Measurements from ENCODE around the gene CRTC1. TPM values are rescaled to one million over a fixed set of nuclear protein-coding genes. Genes with fewer than 3 reads are reported as not detected.
"Not testable (repeated sequence)": the region's sequence is repeated elsewhere in the genome, so short reads cannot be mapped to it uniquely, and the experiment has no call there.

CRTC1 gene
- polyA plus RNA-seq, 2 of the 4 experiments (the other 2 are of a cell fraction) = 0.87 to 4.0 TPM

- 81% methylated on average over 14 of the region's 19 CpGs for WGBS (ENCODE audit: missing lambda C conversion rate)
- Histone ChIP-seq H3K4me1 (no peaks in the 10 kb centered on the region), H3K9me3 (no peaks in the 10 kb centered on the region), H3K27ac (no peak overlapping the region; a peak in 1 of 6 replicates), H3K4me3 (no peak overlapping the region), H3K4me2 (no peak overlapping the region)
- POLR2A ChIA-PET = no interaction called here
- CTCF ChIA-PET = interaction anchor here (0.6 kb wide), 1 partner anchor 49 kb away, joined by 3 read pairs; no protein-coding TSS in a partner anchor
- FAIRE-seq = no peak
- no peak for TF ChIP-seq FOXS1 (CRISPR knock-in tag; IDR thresholded peaks at IDR 0.05)
- TF ChIP-seq JUN (IDR thresholded peaks at IDR 0.05) = no peak
- no peak for TF ChIP-seq RAD21 (conservative IDR thresholded peaks at IDR 0.05 in 1 of 2, IDR thresholded peaks at IDR 0.05 in 1 of 2)
- TF ChIP-seq TFCP2L1 (CRISPR knock-in tag; IDR thresholded peaks at IDR 0.05) = no peak
- no peak for TF ChIP-seq E2F6 (IDR thresholded peaks at IDR 0.05; ENCODE audit: borderline replicate concordance, low read depth)
- no peak for TF ChIP-seq MAFK (IDR thresholded peaks at IDR 0.05; ENCODE audit: partially characterized antibody)
- no peak for TF ChIP-seq GATA3 (IDR thresholded peaks at IDR 0.05; ENCODE audit: borderline replicate concordance)
- TF ChIP-seq TP53 (CRISPR knock-in tag; IDR thresholded peaks at IDR 0.05) = no peak
- TF ChIP-seq EHF (CRISPR knock-in tag; IDR thresholded peaks at IDR 0.05) = no peak
- no peak for TF ChIP-seq CBX2 (IDR thresholded peaks at IDR 0.05; ENCODE audit: borderline replicate concordance, low read depth)
- TF ChIP-seq BCL3 (IDR thresholded peaks at IDR 0.05) = no peak
- no peak for TF ChIP-seq BHLHE40 (IDR thresholded peaks at IDR 0.05; ENCODE audit: low read depth, low read length)
- no peak for TF ChIP-seq POLR2A (IDR thresholded peaks at IDR 0.05; ENCODE audit: low read length)
- no peak for TF ChIP-seq ESRRA (IDR thresholded peaks at IDR 0.05; ENCODE audit: borderline replicate concordance, low read length)
- no peak for TF ChIP-seq MYC (IDR thresholded peaks at IDR 0.05; ENCODE audit: borderline replicate concordance, low read length)
- no peak for TF ChIP-seq NPAS2 (CRISPR knock-in tag; IDR thresholded peaks at IDR 0.05; ENCODE audit: borderline replicate concordance)
- no peak for TF ChIP-seq NR3C1 (IDR thresholded peaks at IDR 0.05)
- DNase-seq (ENCODE audit: low read depth in 1 of 2, low spot score in 1 of 2) = no peak
- ATAC-seq = no peak
Observed at GRCh38 chr19:18807861-18808331, 124.4 kb downstream of the CRTC1 start.

- no peak for ATAC-seq
- no peak for DNase-seq (ENCODE audit: low read depth in 1 of 2, low spot score in 1 of 2)
- WGBS (ENCODE audit: missing lambda C conversion rate) = 49% methylated on average over 14 of the region's 14 CpGs
Observed at GRCh38 chr19:18809149-18809868, 125.8 kb downstream of the CRTC1 start.

GRCh38 chr19:18811638-18812037, 128.2 kb downstream of the CRTC1 start:
- DNase-seq (ENCODE audit: low read depth in 1 of 2, low spot score in 1 of 2); H3K4me2 ChIP-seq; ATAC-seq; H3K27ac ChIP-seq; H3K9me3 ChIP-seq; H3K4me1 ChIP-seq; POLR2A ChIA-PET; H3K4me3 ChIP-seq; FAIRE-seq: not testable (repeated sequence)
- WGBS (ENCODE audit: missing lambda C conversion rate) = 89% methylated on average over 5 of the region's 5 CpGs
- CTCF ChIA-PET = interaction anchor here (1.2 kb wide), 1 partner anchor 35 kb away, joined by 3 read pairs; no protein-coding TSS in a partner anchor

More at GRCh38 chr19:18809149-18809868, 125.8 kb downstream of the CRTC1 start:
- H3K9me3 ChIP-seq = no peaks in the 10 kb centered on the region
- H3K4me2 ChIP-seq = peak overlapping the region; percentile 18; the same call in 1 of the 3 replicates
- H3K4me3 ChIP-seq = no peak overlapping the region
- FAIRE-seq = no peak
- no peak overlapping the region; a peak in 1 of 6 replicates for H3K27ac ChIP-seq
- ChIA-PET POLR2A (no interaction called here), CTCF (interaction anchor here (1.1 to 1.2 kb wide), 2 partner anchors 14 to 38 kb away, joined by 3 to 5 read pairs; no protein-coding TSS in a partner anchor)
- TF ChIP-seq CEBPB (IDR thresholded peaks at IDR 0.05) (peak; percentile 63 to 68; a peak in 3 of 4 replicates), MAZ (IDR thresholded peaks at IDR 0.05; ENCODE audit: borderline replicate concordance, low read depth, low read length) (no peak), TP53 (CRISPR knock-in tag; IDR thresholded peaks at IDR 0.05) (no peak), RNF2 (IDR thresholded peaks at IDR 0.05; ENCODE audit: borderline replicate concordance, low read depth) (no peak), PBX3 (IDR thresholded peaks at IDR 0.05) (no peak)
- no peaks in the 10 kb centered on the region for H3K4me1 ChIP-seq

Data from A549 (cell line).